PC-3 (cell line): ENCODE data around the gene PLXNC1. TPM values are rescaled to one million over a fixed set of nuclear protein-coding genes. Genes with fewer than 3 reads are reported as not detected.

Experiments
- ATAC-seq: fragments of 200-7000 bp; cut with Tn5 transposase; 2 replicates; pipeline ENCODE4 v1.9.1; 2020; ENCODE audit warnings: mild to moderate bottlenecking, moderate library complexity
- BruUV-seq: library from RNA; stranded (reverse); fragments of 400-500 nt; replicated peaks from 2 replicates; lab custom pipeline; 2021; lab: Mats Ljungman, UMichigan
- CTCF ChIA-PET: fragments of 300-600 bp; sonication (Branson Sonifier 250); formaldehyde crosslinking; loops from one replicate; lab custom pipeline; 2022; ENCODE audit warnings: antibody characterized with exemption; lab: Charles Lee
- POLR2A ChIA-PET: fragments of 300-600 bp; sonication (Branson Sonifier 250); formaldehyde crosslinking; loops from one replicate; lab custom pipeline; 2022; ENCODE audit warnings: antibody characterized with exemption; ENCODE audit not compliant: unreplicated experiment; lab: Charles Lee
- DNase-seq: peaks from one replicate; pipeline ENCODE4 v3.0.0-alpha.2; 2015
- H2AFZ ChIP-seq: fragments of 300-600 bp; sonication (generic); 2 replicates; pipeline ENCODE4 v1.6.0; 2016; ENCODE audit warnings: antibody characterized with exemption, low read length
- H3F3A ChIP-seq: fragments of 300-600 bp; sonication (generic); one replicate; pipeline ENCODE4 v1.6.0; 2017; ENCODE audit warnings: antibody characterized with exemption, low read length, control low read depth, mild to moderate bottlenecking; ENCODE audit not compliant: unreplicated experiment
- H3K27ac ChIP-seq: fragments of 300-600 bp; sonication (generic); 2 replicates; pipeline ENCODE4 v1.5.1; 2016; ENCODE audit warnings: mild to moderate bottlenecking, low read length
- H3K27me3 ChIP-seq: fragments of 300-600 bp; sonication (generic); 2 replicates; pipeline ENCODE4 v1.6.1; 2016; ENCODE audit warnings: low read length, mixed read lengths
- H3K36me3 ChIP-seq: fragments of 300-600 bp; sonication (generic); 2 replicates; pipeline ENCODE4 v1.6.1; 2016; ENCODE audit warnings: low read depth, mixed run types, low read length, mixed read lengths
- H3K4me1 ChIP-seq: fragments of 300-600 bp; sonication (generic); 2 replicates; pipeline ENCODE4 v1.5.1; 2016; ENCODE audit warnings: low read length; ENCODE audit not compliant: insufficient read depth
- H3K4me2 ChIP-seq: fragments of 300-600 bp; sonication (generic); 2 replicates; pipeline ENCODE4 v1.6.0; 2016; ENCODE audit warnings: low read length
- H3K4me3 ChIP-seq: fragments of 300-600 bp; sonication (generic); 2 replicates; pipeline ENCODE4 v1.5.1; 2016; ENCODE audit warnings: mild to moderate bottlenecking, low read length, mixed read lengths
- H3K79me2 ChIP-seq: fragments of 300-600 bp; sonication (generic); 2 replicates; pipeline ENCODE4 v1.6.1; 2017; ENCODE audit warnings: low read length, mixed read lengths
- H3K9ac ChIP-seq: fragments of 300-600 bp; sonication (generic); 2 replicates; pipeline ENCODE4 v1.6.0; 2016; ENCODE audit warnings: mild to moderate bottlenecking, low read length
- H3K9me2 ChIP-seq: fragments of 300-600 bp; sonication (generic); replicated peaks from 2 replicates; pipeline ENCODE4 v1.6.1; 2016; ENCODE audit warnings: mixed run types, low read length, mixed read lengths
- H3K9me3 ChIP-seq: fragments of 300-600 bp; sonication (generic); 2 replicates; pipeline ENCODE4 v1.6.1; 2016; ENCODE audit warnings: low read length, mixed read lengths
- H4K20me1 ChIP-seq: fragments of 300-600 bp; sonication (generic); 2 replicates; pipeline ENCODE4 v1.6.1; 2016; ENCODE audit warnings: low read length, mixed read lengths
- CTCF ChIP-seq: fragments of 300-600 bp; sonication (generic); conservative IDR thresholded peaks from 2 replicates; pipeline ENCODE4 v1.5.1; 2017; ENCODE audit warnings: antibody characterized with exemption, low read depth, mild to moderate bottlenecking, low read length
- EZH2 ChIP-seq: fragments of 300-600 bp; sonication (generic); IDR thresholded peaks from one replicate; pipeline ENCODE4 v1.6.1; 2017; ENCODE audit warnings: antibody characterized with exemption, mild to moderate bottlenecking, low read length; ENCODE audit not compliant: unreplicated experiment
- EZH2phosphoT487 ChIP-seq: fragments of 300-600 bp; sonication (generic); IDR thresholded peaks from 2 replicates; pipeline ENCODE4 v1.6.1; 2018; ENCODE audit warnings: mild to moderate bottlenecking, antibody characterized with exemption, low read length, borderline replicate concordance
- intact Hi-C: fragments of 100-400 bp; cut with micrococcal nuclease; formaldehyde crosslinking; loops from 2 replicates; pipeline ENCODE4 v1.9.0; 2023
- total RNA-seq: library from RNA; depleted of rRNA; stranded (reverse); fragments of >200 nt; gene quantifications from 2 replicates; pipeline ENCODE4 v1.2.3, GENCODE V29; 2014

PLXNC1 gene
- total RNA-seq, 1 experiment from 2014 or later = 0.15 TPM

GRCh38 chr12:94195483-94195882 is 47.1 kb downstream of the PLXNC1 start:
- POLR2A ChIA-PET = no interaction called here
- Histone ChIP-seq H3K4me1 (no peaks in the 10 kb centered on the region), H3K4me3 (no peak overlapping the region), H3K27ac (no peak overlapping the region), H3K4me2 (no peak overlapping the region), H4K20me1 (no peaks in the 10 kb centered on the region), H3K79me2 (no peaks in the 10 kb centered on the region), H3K36me3 (no peaks in the 10 kb centered on the region), H3F3A (no peaks in the 10 kb centered on the region), H3K27me3 (no peaks in the 10 kb centered on the region; the same call in 1 of the 2 replicates), H3K9me2 (no peaks in the 10 kb centered on the region), H3K9me3 (no peaks in the 10 kb centered on the region), H2AFZ (no peak overlapping the region), H3K9ac (no peak overlapping the region)
- DNase-seq (no peak), ATAC-seq (no peak)
- TF ChIP-seq EZH2 (no peak), EZH2phosphoT487 (no peak), CTCF (peak; percentile 32; the same call in 1 of the 2 replicates)
- intact Hi-C loops = no loop called here
- no TSS peak for BruUV-seq
- CTCF ChIA-PET = no interaction called here

GRCh38 chr12:94198469-94198868 is 50.1 kb downstream of the PLXNC1 start:
- ATAC-seq = no peak
- Histone ChIP-seq H3K36me3 (no peaks in the 10 kb centered on the region), H3K27me3 (no peaks in the 10 kb centered on the region; the same call in 1 of the 2 replicates), H3K9ac (no peak overlapping the region), H3K4me2 (no peak overlapping the region), H3K4me3 (no peak overlapping the region), H2AFZ (no peak overlapping the region), H3F3A (no peaks in the 10 kb centered on the region), H4K20me1 (no peaks in the 10 kb centered on the region), H3K79me2 (no peaks in the 10 kb centered on the region), H3K27ac (no peak overlapping the region), H3K9me3 (no peaks in the 10 kb centered on the region), H3K9me2 (no peaks in the 10 kb centered on the region), H3K4me1 (no peaks in the 10 kb centered on the region)
- TF ChIP-seq EZH2phosphoT487 (no peak), EZH2 (no peak), CTCF (no peak)
- ChIA-PET POLR2A (no interaction called here), CTCF (no interaction called here)
- no peak for DNase-seq
- intact Hi-C loops = no loop called here
- BruUV-seq = no TSS peak

GRCh38 chr12:94198872-94199271 is 50.5 kb downstream of the PLXNC1 start:
- Histone ChIP-seq H3K9me3 (no peaks in the 10 kb centered on the region), H3K27me3 (no peaks in the 10 kb centered on the region; the same call in 1 of the 2 replicates), H3F3A (no peaks in the 10 kb centered on the region), H3K9ac (no peak overlapping the region), H3K27ac (no peak overlapping the region), H3K4me2 (no peak overlapping the region), H3K79me2 (no peaks in the 10 kb centered on the region), H2AFZ (no peak overlapping the region), H3K4me3 (no peak overlapping the region), H3K9me2 (no peaks in the 10 kb centered on the region), H3K36me3 (no peaks in the 10 kb centered on the region), H3K4me1 (no peaks in the 10 kb centered on the region), H4K20me1 (no peaks in the 10 kb centered on the region)
- POLR2A ChIA-PET = no interaction called here
- DNase-seq (no peak), ATAC-seq (no peak)
- TF ChIP-seq EZH2phosphoT487 (no peak), EZH2 (no peak), CTCF (0 out of 2 replicates have a peak, but pooled peaks have one; percentile 14)
- intact Hi-C loops = no loop called here
- no TSS peak for BruUV-seq
- CTCF ChIA-PET = no interaction called here
